Endothelial cell of hepatic sinusoid (primary cell): ENCODE results near the gene SCRT2.

ENCODE experiments used
- in situ Hi-C: cut with HindIII; loops from 2 replicates; pipeline ENCODE4 v1.10.0; 2017; ENCODE audit warnings: low sequenced_read_pairs

The SCRT2 gene

DNA sequence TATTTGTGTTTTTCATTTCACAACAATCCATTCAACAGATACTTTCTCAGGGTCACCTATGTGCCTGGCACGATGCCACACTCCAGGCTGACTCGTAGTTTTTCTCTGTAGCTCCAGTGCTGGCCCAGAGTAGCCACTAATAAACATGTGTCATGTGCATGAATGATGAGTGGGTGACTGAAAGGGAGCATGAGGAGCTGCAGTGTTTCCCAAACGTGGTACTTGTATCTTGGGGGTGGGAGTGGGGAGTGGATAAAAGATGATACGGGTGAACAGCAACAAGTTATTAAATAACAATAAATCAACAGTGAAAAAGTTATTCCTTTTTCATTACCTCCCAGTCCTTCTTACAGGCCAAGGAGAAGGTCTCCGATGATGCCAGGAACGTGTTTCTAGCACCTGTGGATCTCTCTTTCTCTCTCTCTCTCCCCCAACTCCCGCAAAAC, 39.7 kb downstream of the SCRT2 start:
- in situ Hi-C loops, result no loop called here

DNA sequence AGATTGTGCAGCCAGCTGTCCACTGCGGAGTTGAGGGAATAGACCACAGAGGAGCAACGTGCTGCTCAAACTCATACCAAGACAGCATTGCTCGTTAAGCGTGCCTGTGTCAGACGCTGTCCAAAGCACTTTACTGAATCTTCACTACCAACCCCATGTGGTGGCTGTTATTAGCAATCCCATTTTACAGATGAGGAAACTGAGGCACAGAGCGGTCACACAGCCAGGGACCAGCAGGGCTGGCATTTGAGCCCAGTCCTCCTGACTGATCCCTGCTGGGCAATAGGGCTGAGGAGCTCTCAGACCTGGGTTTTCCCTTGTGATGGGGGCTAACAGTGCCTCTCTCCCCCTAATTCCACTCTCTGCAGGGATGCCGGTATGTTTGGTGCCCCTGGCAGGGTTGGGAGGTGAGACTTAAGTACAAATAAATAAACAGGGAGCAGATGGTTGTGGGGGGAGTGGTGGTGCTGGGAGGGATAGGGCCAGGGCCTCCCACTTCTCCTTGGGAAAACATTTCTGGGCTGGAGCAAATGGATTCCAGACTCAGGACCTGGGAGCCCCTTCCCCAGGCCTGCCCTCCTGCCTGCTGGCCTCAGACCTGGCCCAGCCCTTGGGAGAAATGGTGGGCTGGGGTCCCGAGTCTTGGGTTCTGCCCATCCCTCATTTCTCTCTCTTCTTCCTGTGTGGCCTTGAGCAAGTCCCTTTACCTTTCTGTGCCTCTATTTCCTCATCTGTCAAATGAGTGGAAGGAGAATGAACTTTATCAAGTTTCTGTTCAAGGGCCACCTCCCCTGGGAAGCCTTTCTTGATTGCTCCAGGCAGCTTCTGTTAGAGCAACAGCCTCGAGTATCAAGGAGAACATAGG, 40.3 kb downstream of the SCRT2 start:
- in situ Hi-C loops, result no loop called here

- in situ Hi-C loops, result no loop called here
Measured at GRCh38 chr20:634148-634925, 41.3 kb downstream of the SCRT2 start.

- in situ Hi-C loops, result no loop called here
Measured at GRCh38 chr20:631101-631500, 44.5 kb downstream of the SCRT2 start.

DNA sequence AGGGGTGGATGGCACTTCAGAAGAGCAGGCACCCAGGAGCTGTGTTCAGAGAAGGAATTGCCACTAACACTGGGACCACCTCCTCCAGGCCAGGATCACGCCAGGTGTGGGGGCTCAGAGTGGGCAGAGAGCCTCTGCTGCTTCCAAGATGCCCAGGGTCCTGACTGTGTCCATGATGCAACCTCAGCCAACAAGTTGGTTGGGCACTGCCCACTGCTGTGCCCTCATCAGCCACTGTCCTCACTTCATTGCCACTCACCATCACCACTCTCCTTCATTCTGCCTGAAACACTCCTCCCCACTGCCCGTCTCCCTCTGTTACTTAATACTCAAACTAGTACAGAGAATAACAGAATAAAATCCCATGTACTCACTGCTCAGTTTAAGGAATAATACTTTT, 49.0 kb downstream of the SCRT2 start:
- in situ Hi-C loops, result no loop called here

DNA sequence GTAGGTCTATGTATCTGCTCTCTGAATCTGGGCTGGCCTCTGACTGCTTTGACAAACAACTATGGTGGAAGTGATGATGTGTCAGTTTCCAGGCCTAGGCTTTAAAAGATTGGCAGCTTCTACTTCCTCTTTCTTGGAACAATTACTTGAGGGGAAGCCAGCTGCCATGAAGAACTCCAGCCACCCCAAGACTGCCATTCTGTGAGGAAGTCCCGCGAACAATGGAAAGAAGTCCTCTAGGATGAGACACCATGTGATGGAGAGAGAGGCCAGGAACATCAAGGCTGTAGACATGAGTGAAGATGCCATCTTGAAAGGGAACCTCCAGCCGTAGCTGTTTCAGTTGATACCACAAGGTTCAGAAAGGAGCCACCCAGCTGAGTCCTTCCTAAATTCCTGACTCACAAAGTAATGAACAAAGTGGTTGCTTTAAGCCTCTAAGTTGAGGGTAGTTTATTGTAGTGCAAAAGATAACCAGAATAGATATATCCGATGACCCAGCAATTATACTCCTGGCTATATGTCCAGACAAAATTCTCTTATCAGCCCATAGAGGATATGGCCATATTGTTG, 50.2 kb downstream of the SCRT2 start:
- in situ Hi-C loops, result no loop called here

DNA sequence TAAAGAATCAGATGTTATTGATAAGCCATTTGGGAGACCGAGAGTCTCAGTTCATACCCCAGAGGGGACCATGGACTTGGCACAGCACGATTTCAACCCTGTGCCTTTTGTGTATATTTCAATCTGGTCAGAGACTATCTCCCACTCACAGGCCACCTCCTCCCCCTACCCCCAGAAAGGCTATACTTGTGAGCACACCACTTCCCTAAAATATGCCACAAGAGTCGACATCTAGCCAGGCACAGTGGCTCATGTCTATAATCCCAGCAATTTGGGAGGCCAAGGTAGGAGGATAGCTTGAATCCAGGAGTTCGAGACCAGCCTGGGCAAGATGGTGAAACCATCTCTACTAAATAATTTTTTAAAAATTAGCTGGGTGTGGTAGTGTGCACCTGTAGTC, 51.9 kb downstream of the SCRT2 start:
- in situ Hi-C loops, result no loop called here

DNA sequence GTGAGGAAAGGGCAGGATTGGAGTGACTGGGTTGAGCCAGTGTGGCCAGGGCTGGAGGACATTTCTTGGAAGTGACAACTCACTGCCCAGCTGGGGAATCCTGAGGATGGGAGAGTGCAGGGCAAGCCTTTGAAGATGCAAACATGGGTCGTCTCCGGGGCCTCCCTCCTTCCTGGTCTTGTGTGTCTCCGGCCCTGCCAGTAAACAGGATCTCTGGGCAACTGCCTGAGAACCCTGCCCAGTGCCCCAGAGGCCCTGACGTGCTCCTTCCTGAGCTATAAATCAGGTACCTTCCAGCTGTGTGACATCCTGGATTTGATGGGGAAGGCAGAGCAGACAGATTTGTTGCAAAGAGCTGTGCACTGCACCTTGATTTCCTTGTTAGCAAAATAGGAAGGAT, 52.6 kb downstream of the SCRT2 start:
- in situ Hi-C loops, result no loop called here

DNA sequence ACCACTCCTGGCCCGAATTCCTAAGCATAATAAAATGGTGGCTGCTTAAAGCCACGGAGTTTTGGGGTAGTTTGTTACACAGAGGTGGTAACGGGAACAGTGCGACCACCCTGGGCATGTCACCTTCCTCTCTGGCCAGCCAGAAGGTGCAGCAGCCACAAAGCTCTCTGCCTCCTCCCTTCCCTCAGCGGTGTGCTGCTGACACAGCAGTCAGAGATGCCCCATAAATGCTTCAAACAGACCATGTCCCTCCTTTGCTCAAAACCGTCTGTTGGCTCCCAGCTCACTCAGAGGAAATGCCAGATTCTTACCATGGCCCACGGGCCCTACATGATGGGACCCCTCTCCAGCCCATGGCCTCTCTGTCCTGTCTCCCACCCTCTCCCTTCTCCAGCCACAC, 53.4 kb downstream of the SCRT2 start:
- in situ Hi-C loops, result no loop called here

GRCh38 chr20:621125-621756, 54.4 kb downstream of the SCRT2 start:
- in situ Hi-C loops, result no loop called here

GRCh38 chr20:620246-620645, 55.4 kb downstream of the SCRT2 start:
- in situ Hi-C loops, result no loop called here

DNA sequence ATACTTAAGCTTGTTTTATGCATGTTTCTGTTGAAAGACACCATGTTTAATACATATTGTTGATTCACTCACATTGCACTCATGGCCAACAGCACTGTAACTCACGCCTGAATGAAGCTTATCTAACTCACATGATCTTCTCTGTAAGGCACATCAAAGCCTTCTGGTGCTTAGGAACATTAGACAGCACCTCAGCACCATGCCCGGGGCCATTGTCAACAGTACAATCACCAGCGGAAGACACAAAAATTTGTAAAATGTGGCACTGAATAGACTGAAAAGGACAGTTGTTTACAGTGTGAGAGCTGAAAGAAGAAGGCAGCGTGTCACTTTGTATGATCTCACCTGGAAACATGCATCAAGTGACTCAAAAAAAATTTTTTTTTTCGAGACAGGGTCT, 56.6 kb downstream of the SCRT2 start:
- in situ Hi-C loops, result loop anchor here (5.0 kb wide), 1 partner anchor 103 kb away; no protein-coding TSS in a partner anchor

GRCh38 chr20:617934-618690, 57.5 kb downstream of the SCRT2 start:
- in situ Hi-C loops, result loop anchor here (5.0 kb wide), 1 partner anchor 104 kb away; no protein-coding TSS in a partner anchor

DNA sequence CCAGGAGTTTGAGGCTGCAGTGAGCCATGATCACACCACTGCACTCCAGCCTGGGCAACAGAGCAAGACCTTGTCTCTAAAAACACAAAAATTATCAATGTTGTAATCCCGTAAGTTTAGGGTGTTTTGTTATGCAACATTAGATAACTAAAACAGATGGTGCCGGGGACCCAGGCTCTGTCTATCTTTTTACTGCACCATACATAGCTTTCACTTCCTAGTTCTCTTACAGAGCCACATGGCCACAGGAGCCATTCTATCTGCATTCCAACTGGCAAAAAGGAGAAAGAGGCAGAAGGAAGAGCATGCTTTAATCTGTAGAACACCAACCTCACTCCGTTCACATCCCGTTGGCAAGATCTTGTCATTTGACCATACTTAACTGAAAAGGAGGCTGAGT, 60.1 kb downstream of the SCRT2 start:
- in situ Hi-C loops, result loop anchor here (5.0 kb wide), 1 partner anchor 107 kb away; no protein-coding TSS in a partner anchor

GRCh38 chr20:611843-612185, 63.8 kb downstream of the SCRT2 start:
- in situ Hi-C loops, result no loop called here
